K562 (cell line): ENCODE measurements around the gene NRARP. TPM values are rescaled to one million over a fixed set of nuclear protein-coding genes. Genes with fewer than 3 reads are reported as not detected.

Experiments used
- ARHGAP35 ChIP-seq: fragments of 450-650 bp; IDR thresholded peaks from 2 replicates; pipeline ENCODE4 v1.6.1; 2018; ENCODE audit not compliant: partially characterized antibody
- ATF3 ChIP-seq, 2 experiments: fragments of 450-650 bp in 1 of 2; sonication (generic) in 1 of 2; formaldehyde crosslinking in 1 of 2; IDR thresholded peaks in 1 of 2; conservative IDR thresholded peaks in 1 of 2; 2 replicates each; pipeline versions ENCODE4 v1.6.1 to v1.8.1; 2016 to 2023; ENCODE audit warnings: mild to moderate bottlenecking in 2 of 2, moderate library complexity in 2 of 2, inconsistent platforms in 1 of 2, missing genetic modification reagents in 1 of 2
- CREB3L1 ChIP-seq: fragments of 450-650 bp; IDR thresholded peaks from 2 replicates; pipeline ENCODE4 v1.6.1; 2014; ENCODE audit warnings: low read depth, mild to moderate bottlenecking, moderate library complexity, borderline replicate concordance
- ERF ChIP-seq: fragments of 450-650 bp; formaldehyde crosslinking; IDR thresholded peaks from 2 replicates; pipeline ENCODE4 v1.4.0; 2020; ENCODE audit warnings: mild to moderate bottlenecking, mixed read lengths
- FIP1L1 ChIP-seq: fragments of 200-400 bp; formaldehyde crosslinking; IDR thresholded peaks from 2 replicates; pipeline ENCODE4 v1.6.1; 2018; ENCODE audit warnings: mild to moderate bottlenecking, low read depth, low read length; ENCODE audit not compliant: poor library complexity, severe bottlenecking
- GABPA ChIP-seq: fragments of 200-800 bp; sonication (Bioruptor generic); conservative IDR thresholded peaks from 2 replicates; pipeline ENCODE4 v1.6.1; 2016; ENCODE audit warnings: low read depth, missing genetic modification characterization, missing compliant biosample characterization
- IRF2 ChIP-seq: sonication (generic); formaldehyde crosslinking; IDR thresholded peaks from 2 replicates; pipeline ENCODE4 v1.8.1; 2022; ENCODE audit warnings: mild to moderate bottlenecking, missing genetic modification reagents
- MCM7 ChIP-seq, 2 experiments: fragments of 450-650 bp; IDR thresholded peaks; 2 replicates each; pipeline ENCODE4 v1.6.1; 2016 to 2018
- NKRF ChIP-seq: fragments of 450-650 bp; IDR thresholded peaks from 2 replicates; pipeline ENCODE4 v1.6.1; 2016; ENCODE audit warnings: borderline replicate concordance
- REST ChIP-seq, 2 experiments: fragments of 450-650 bp; formaldehyde crosslinking in 1 of 2; IDR thresholded peaks; 2 replicates each; pipeline versions ENCODE4 v1.4.0 to v1.6.1; 2014 to 2020; ENCODE audit warnings: mild to moderate bottlenecking in 2 of 2, borderline replicate concordance in 1 of 2, low read depth in 1 of 2
- TAF7 ChIP-seq: fragments of 450-650 bp; IDR thresholded peaks from 2 replicates; pipeline ENCODE4 v1.6.1; 2016; ENCODE audit warnings: missing genetic modification characterization, missing compliant biosample characterization
- USF1 ChIP-seq: sonication (generic); formaldehyde crosslinking; IDR thresholded peaks from 2 replicates; pipeline ENCODE4 v1.9.0; 2022; ENCODE audit warnings: mild to moderate bottlenecking, missing genetic modification reagents
- ZNF408 ChIP-seq: fragments of 250-450 bp; sonication (Bioruptor Pico); IDR thresholded peaks from 2 replicates; pipeline ENCODE4 v1.4.0; 2020; ENCODE audit warnings: low read depth, mild to moderate bottlenecking, moderate library complexity
- polyA plus RNA-seq, 8 experiments: library from polyadenylated mRNA; depleted of rRNA in 4 of 8; stranded (reverse) in 5 of 8; unstranded in 3 of 8; fragments of >200 nt; fragmentation: Nextera tagmentation in 2 of 8; fragmentation: Illumina TruSeq in 1 of 8; extraction: Ambion mirVana in 2 of 8; extraction: Trizol in 1 of 8; gene quantifications; 2 replicates each; pipeline versions ENCODE4 v1.2.1 to v1.2.3, GENCODE V29; 2011 to 2014; ENCODE audit warnings: inconsistent platforms in 1 of 8, missing spikeins in 1 of 8
- total RNA-seq, 7 experiments: library from RNA; depleted of rRNA in 6 of 7; stranded (reverse); fragments of >200 nt in 6 of 7; fragmentation: Illumina TruSeq in 2 of 7; extraction: Trizol in 2 of 7; gene quantifications; 2 replicates each; pipeline versions ENCODE4 v1.2.1 to v1.2.3, GENCODE V29; 2011 to 2021; ENCODE audit warnings: low replicate concordance in 1 of 7

Gene NRARP
- total and polyA plus RNA-seq, 9 of the 15 experiments (the other 6 are each of a cell fraction or from before 2014, with no cell fraction given) = 2.0 to 24.5 (median 7.2) TPM; not detected in 2

GRCh38 chr9:137255448-137256114 is 46.5 kb downstream of the NRARP start (continued):
- TF ChIP-seq REST (IDR thresholded peaks at IDR 0.05; ENCODE audit: borderline replicate concordance) (no peak), REST (CRISPR knock-in tag; IDR thresholded peaks at IDR 0.05; ENCODE audit: low read depth) (no peak), FIP1L1 (peak; percentile 8), NKRF (peak; percentile 45; the same call in 1 of the 2 replicates), IRF2 (CRISPR knock-in tag) (no peak), USF1 (CRISPR knock-in tag) (no peak), ZNF408 (CRISPR knock-in tag) (no peak), GABPA (tag) (peak; percentile 87), CREB3L1 (no peak), ERF (no peak), ATF3 (IDR thresholded peaks at IDR 0.05) (no peak), ATF3 (CRISPR knock-in tag; conservative IDR thresholded peaks at IDR 0.05) (no peak), ARHGAP35 (no peak), TAF7 (tag) (no peak), MCM7 (IDR thresholded peaks at IDR 0.05) (no peak)
